Ishikawa (cell line): ENCODE measurements around the gene NKAIN2.

ENCODE experiments used
- CREB1 ChIP-seq: IDR thresholded peaks from 2 replicates; pipeline ENCODE4 v1.6.1; 2012; ENCODE audit warnings: low read depth
- NFIC ChIP-seq: IDR thresholded peaks from 2 replicates; pipeline ENCODE4 v1.6.1; 2012
- RAD21 ChIP-seq: IDR thresholded peaks from 2 replicates; pipeline ENCODE4 v1.6.1; 2012; ENCODE audit warnings: low read depth
- REST ChIP-seq: IDR thresholded peaks from 2 replicates; pipeline ENCODE4 v1.6.1; 2012; ENCODE audit warnings: low read depth, mild to moderate bottlenecking
- TAF1 ChIP-seq: IDR thresholded peaks from 2 replicates; pipeline ENCODE4 v1.6.1; 2012; ENCODE audit warnings: low read depth, mild to moderate bottlenecking
- TEAD4 ChIP-seq: IDR thresholded peaks from 2 replicates; pipeline ENCODE4 v1.6.1; 2012
- USF1 ChIP-seq: IDR thresholded peaks from 2 replicates; pipeline ENCODE4 v1.6.1; 2012
- ZBTB7A ChIP-seq: IDR thresholded peaks from 2 replicates; pipeline ENCODE4 v1.6.1; 2012; ENCODE audit warnings: low read depth

- no peak for TF ChIP-seq REST
- TF ChIP-seq TAF1: no peak
- TF ChIP-seq NFIC: no peak
- TF ChIP-seq CREB1: no peak
- no peak for TF ChIP-seq RAD21
- TF ChIP-seq USF1: no peak
- TF ChIP-seq TEAD4: no peak
- TF ChIP-seq ZBTB7A: no peak
These were observed 136.9 kb downstream of the NKAIN2 start for GRCh38 chr6:123940551-123940950.
